HepG2 (cell line): ENCODE results near the gene FAM25A.
"Not testable (repeated sequence)": the region's sequence is repeated elsewhere in the genome, so short reads cannot be mapped to it uniquely, and the experiment has no call there.

Experiments used
- ARNT ChIP-seq: fragments of 450-650 bp; IDR thresholded peaks from 2 replicates; pipeline ENCODE4 v1.6.1; 2017
- HMGA1 ChIP-seq: sonication (generic); formaldehyde crosslinking; conservative IDR thresholded peaks from 2 replicates; pipeline ENCODE4 v1.4.0; 2020; ENCODE audit warnings: missing genetic modification reagents
- NFATC3 ChIP-seq: sonication (generic); formaldehyde crosslinking; IDR thresholded peaks from 2 replicates; pipeline ENCODE4 v1.5.1; 2020; ENCODE audit warnings: mild to moderate bottlenecking, missing genetic modification reagents
- NR2C2 ChIP-seq: sonication (generic); formaldehyde crosslinking; IDR thresholded peaks from 2 replicates; pipeline ENCODE4 v1.4.0; 2020; ENCODE audit warnings: missing genetic modification reagents, mild to moderate bottlenecking, moderate library complexity, borderline replicate concordance
- SMAD1 ChIP-seq: sonication (generic); formaldehyde crosslinking; IDR thresholded peaks from 2 replicates; pipeline ENCODE4 v1.4.0; 2020; ENCODE audit warnings: missing genetic modification reagents, low read depth, mild to moderate bottlenecking, borderline replicate concordance
- SMC3 ChIP-seq: IDR thresholded peaks from 2 replicates; pipeline ENCODE4 v1.6.1; 2011; ENCODE audit warnings: low read length, improper control_type of control experiment
- YEATS2 ChIP-seq: sonication (generic); formaldehyde crosslinking; IDR thresholded peaks from 2 replicates; pipeline ENCODE4 v1.4.0; 2020; ENCODE audit warnings: missing genetic modification reagents, borderline replicate concordance
- ZNF24 ChIP-seq: fragments of 450-650 bp; IDR thresholded peaks from 2 replicates; pipeline ENCODE4 v1.6.1; 2017; ENCODE audit warnings: antibody characterized with exemption, mild to moderate bottlenecking
- TF ChIP-seq, protein P1 (sequence below): sonication (generic); formaldehyde crosslinking; IDR thresholded peaks from 2 replicates; pipeline ENCODE4 v1.4.0; 2020; ENCODE audit warnings: missing genetic modification reagents
- TF ChIP-seq, protein P2 (sequence below): sonication (generic); formaldehyde crosslinking; IDR thresholded peaks from 2 replicates; pipeline ENCODE4 v1.8.1; 2023; ENCODE audit warnings: mild to moderate bottlenecking, missing genetic modification reagents
- TF ChIP-seq, protein P3 (sequence below): IDR thresholded peaks from 2 replicates; pipeline ENCODE4 v1.6.1; 2012; ENCODE audit warnings: inconsistent platforms

DNA sequence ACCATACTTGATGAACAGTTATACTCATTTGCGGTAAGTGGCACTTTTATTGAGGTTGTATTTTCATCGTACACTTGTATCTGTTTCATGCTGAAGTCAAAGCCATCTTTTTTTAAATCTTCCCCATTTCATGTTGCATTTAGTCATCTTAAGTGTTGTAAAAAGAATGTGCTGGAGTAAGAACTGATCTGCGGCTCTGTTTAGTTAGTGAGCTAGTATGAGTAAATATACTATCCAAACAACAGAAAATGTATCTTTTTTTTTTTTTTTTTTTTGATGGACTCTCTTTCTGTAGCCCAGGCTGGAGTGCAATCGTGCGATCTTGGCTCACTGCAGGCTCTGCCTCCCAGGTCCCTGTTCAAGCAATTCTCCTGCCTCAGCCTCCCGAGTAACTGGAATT is 12.4 kb upstream of the FAM25A start:
- not testable (repeated sequence) for TF ChIP-seq NR2C2 (CRISPR knock-in tag); ARNT; SMAD1; ZNF24; HMGA1 (CRISPR knock-in tag); NFATC3 (CRISPR knock-in tag); YEATS2; SMC3
- TF ChIP-seq, protein P1, sequence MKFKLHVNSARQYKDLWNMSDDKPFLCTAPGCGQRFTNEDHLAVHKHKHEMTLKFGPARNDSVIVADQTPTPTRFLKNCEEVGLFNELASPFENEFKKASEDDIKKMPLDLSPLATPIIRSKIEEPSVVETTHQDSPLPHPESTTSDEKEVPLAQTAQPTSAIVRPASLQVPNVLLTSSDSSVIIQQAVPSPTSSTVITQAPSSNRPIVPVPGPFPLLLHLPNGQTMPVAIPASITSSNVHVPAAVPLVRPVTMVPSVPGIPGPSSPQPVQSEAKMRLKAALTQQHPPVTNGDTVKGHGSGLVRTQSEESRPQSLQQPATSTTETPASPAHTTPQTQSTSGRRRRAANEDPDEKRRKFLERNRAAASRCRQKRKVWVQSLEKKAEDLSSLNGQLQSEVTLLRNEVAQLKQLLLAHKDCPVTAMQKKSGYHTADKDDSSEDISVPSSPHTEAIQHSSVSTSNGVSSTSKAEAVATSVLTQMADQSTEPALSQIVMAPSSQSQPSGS (CRISPR knock-in tag) = not testable (repeated sequence)
- TF ChIP-seq, protein P2, sequence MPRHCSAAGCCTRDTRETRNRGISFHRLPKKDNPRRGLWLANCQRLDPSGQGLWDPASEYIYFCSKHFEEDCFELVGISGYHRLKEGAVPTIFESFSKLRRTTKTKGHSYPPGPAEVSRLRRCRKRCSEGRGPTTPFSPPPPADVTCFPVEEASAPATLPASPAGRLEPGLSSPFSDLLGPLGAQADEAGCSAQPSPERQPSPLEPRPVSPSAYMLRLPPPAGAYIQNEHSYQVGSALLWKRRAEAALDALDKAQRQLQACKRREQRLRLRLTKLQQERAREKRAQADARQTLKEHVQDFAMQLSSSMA (CRISPR knock-in tag) = not testable (repeated sequence)
- TF ChIP-seq, protein P3, sequence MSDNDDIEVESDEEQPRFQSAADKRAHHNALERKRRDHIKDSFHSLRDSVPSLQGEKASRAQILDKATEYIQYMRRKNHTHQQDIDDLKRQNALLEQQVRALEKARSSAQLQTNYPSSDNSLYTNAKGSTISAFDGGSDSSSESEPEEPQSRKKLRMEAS = not testable (repeated sequence)
